Skeletal muscle tissue (tissue), 4 donors: Measurements from ENCODE around the gene GPX8. TPM values are rescaled to one million over a fixed set of nuclear protein-coding genes. Genes with fewer than 3 reads are reported as not detected.

Experiments
- H3K27ac ChIP-seq: one replicate; pipeline ENCODE4 v1.7.0; 2013; ENCODE audit warnings: mild to moderate bottlenecking, low read depth, low read length, inconsistent platforms
- H3K27me3 ChIP-seq, 3 donors: one replicate each; pipeline ENCODE4 v1.7.0; 2013; ENCODE audit warnings: low read length in 3 of 3; ENCODE audit not compliant: control insufficient read depth in 3 of 3, insufficient read depth in 3 of 3
- H3K36me3 ChIP-seq, 3 donors: one replicate each; pipeline ENCODE4 v1.7.0; 2013; ENCODE audit warnings: low read length in 3 of 3; ENCODE audit not compliant: control insufficient read depth in 3 of 3, insufficient read depth in 3 of 3
- H3K4me1 ChIP-seq, 3 donors: one replicate each; pipeline ENCODE4 v1.7.0; 2013; ENCODE audit warnings: low read length in 3 of 3, mild to moderate bottlenecking in 3 of 3; ENCODE audit not compliant: control insufficient read depth in 3 of 3, insufficient read depth in 3 of 3
- H3K4me3 ChIP-seq, 3 donors: one replicate each; pipeline ENCODE4 v1.7.0; 2013; ENCODE audit warnings: low read length in 3 of 3
- H3K9ac ChIP-seq, 3 donors: one replicate each; pipeline ENCODE4 v1.7.0; 2013; ENCODE audit warnings: low read length in 3 of 3, mild to moderate bottlenecking in 3 of 3, moderate library complexity in 2 of 3, low read depth in 1 of 3
- H3K9me3 ChIP-seq, 3 donors: one replicate each; pipeline ENCODE4 v1.7.0; 2013; ENCODE audit warnings: low read length in 3 of 3; ENCODE audit not compliant: control insufficient read depth in 3 of 3
- total RNA-seq: library from RNA; depleted of rRNA; stranded (reverse); fragments of >200 nt; gene quantifications from one replicate; pipeline ENCODE4 v1.2.3, GENCODE V29; 2014
- donor health status: Osteomylitis.

GPX8 gene
- total RNA-seq, 1 donor from 2014 or later, result 23.5 TPM

DNA sequence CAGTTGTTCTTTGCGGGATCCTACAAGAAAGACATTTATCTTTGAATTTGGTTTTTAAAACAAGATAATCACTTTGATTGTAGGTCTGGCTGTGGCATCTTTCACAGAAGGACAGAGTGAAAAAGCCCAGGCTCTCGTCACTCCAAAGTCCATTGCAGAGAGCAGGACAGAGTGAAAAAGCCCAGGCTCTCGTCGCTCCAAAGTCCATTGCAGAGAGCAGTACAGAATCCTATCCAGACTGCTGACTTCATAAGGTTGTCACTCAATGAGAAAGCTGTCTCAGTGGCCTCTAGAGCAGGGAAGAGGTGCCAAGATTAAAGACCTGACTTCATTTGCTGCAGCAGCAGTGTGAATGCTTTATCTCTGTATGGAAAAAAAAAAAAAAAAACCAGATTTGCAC is 16.3 kb upstream of the GPX8 start:
- Histone ChIP-seq H3K9ac (no peak overlapping the region), H3K9me3 (no peaks in the 10 kb centered on the region), H3K4me1 (no peaks in the 10 kb centered on the region), H3K36me3 (no peaks in the 10 kb centered on the region), H3K4me3 (no peak overlapping the region), H3K27ac (no peak overlapping the region), H3K27me3 (peaks cover 0 to 3% (median 0%) of the 10 kb centered on the region in 3 donors)

DNA sequence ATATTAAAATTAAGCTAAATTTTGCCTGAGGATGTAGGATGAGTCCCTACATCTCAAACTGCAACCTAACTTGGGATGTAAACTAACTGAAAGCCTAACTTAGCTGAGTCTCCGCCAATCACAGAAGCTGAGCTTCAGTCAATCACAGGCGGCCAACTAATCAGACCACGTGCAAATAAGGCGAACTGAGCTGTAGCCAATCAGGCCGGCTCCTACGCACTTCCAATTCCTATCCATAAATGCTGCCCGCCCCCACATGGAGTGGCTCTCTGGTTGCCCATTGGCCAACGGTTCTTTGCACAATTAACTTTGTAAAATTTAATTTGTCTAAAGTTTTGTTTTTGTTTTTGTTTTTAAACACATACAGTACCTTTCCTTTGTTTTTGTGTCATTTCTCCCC is 13.9 kb upstream of the GPX8 start:
- no peaks in the 10 kb centered on the region for H3K9me3 ChIP-seq
- no peaks in the 10 kb centered on the region for H3K4me1 ChIP-seq
- H3K27ac ChIP-seq, result no peak overlapping the region
- no peak overlapping the region for H3K9ac ChIP-seq
- H3K36me3 ChIP-seq, result no peaks in the 10 kb centered on the region
- H3K4me3 ChIP-seq, result no peak overlapping the region
- peaks cover 0 to 5% (median 3%) of the 10 kb centered on the region in 3 donors for H3K27me3 ChIP-seq

DNA sequence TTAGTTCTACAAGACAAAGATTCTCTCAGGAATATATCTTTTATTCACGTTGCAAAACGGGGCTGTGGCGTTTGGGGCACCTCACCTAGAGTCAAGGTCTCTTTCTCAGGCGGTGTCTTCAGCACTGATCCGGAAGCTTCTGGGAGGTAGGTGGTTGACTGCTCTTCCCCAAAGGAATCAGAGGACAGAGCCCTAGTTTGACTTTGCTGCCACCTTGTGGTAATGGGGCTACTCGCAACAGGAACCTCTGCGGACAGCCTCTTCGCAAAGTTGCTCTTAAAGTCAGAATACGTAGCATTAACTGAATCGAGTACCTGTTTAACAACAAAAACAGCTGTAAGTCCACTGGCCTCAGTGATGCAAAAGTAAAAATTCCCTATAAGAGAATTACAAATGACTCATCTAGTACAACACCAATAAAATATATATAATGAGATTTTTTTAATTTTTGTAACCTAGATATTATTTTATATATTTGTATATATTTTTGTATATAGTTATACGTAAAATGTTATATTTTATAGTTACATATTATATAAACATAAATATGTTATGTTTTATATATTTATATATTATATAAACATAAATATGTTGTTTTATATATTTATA is 13.3 kb upstream of the GPX8 start:
- Histone ChIP-seq H3K4me3 (no peak overlapping the region), H3K27me3 (peaks cover 0 to 5% (median 3%) of the 10 kb centered on the region in 3 donors), H3K36me3 (no peaks in the 10 kb centered on the region), H3K27ac (no peak overlapping the region), H3K9me3 (no peaks in the 10 kb centered on the region), H3K4me1 (no peaks in the 10 kb centered on the region), H3K9ac (no peak overlapping the region)

DNA sequence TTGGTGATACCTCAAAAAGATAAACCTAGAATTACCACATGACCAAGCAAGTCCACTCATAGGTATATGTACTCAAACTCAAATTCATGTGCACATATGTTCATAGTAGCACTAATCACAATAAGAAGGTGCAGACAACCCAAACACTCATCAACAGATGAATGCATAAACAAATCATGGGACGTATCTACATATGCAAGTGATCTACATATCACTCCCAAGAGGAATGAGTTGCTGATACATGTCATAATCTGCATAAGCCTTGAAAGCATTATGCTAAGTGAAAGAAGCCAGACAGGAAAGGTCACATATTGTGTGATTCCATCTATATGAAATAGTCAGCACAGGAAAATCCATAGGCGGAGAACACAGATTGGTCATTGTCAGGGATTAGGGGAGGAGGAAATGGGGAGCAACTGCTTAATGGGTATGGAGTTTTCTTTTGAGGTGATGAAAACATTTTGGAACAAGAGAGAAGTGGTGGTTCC is 10.6 kb upstream of the GPX8 start:
- H3K27ac ChIP-seq, result no peak overlapping the region
- no peaks in the 10 kb centered on the region for H3K36me3 ChIP-seq
- H3K27me3 ChIP-seq, result peaks cover 0 to 8% (median 8%) of the 10 kb centered on the region in 3 donors
- no peaks in the 10 kb centered on the region for H3K4me1 ChIP-seq
- H3K9ac ChIP-seq, result no peak overlapping the region
- no peaks in the 10 kb centered on the region for H3K9me3 ChIP-seq
- no peak overlapping the region for H3K4me3 ChIP-seq

DNA sequence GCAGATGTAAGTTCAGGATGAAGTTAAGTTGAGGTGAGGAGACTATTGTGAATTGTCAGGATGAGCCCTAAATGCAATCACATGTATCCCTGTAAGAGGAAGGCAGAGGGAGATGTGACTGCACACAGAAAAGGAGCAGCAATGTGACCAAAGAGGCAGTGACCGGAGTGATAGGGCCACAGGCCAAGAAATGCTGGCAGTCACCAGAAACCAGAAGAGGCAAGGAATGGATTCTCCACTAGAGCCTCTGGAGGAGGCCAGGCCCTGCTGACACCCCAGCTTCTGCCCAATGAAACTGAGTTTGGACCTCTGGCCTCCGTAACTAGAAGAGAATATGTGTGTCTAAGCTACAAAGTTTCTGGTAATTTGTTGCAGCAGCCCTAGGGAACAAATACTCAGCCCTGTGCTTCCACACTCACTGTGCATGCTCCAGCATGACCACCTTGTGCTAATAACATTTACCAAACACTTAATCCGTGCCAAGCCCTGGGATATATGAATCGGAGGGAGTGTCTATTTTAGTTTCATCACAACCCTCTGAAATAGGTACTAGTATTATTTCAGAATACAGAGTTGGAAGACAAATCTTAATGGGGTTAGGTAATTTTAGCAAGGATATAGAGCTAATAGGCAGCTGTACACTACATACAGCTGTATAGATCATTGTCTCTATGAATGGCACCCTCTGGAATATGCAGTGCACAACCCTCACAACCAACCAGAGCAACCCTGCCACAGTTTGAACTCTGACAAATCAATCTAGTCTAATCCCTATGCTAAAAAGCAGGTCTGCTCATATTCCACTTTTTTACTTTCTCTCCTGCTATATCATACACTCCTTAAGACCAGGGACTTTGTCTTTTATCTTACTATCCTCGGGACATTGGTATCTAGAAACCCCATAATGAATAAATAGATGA is 7.8 kb upstream of the GPX8 start:
- no peaks in the 10 kb centered on the region for H3K9me3 ChIP-seq
- H3K9ac ChIP-seq, result no peak overlapping the region
- no peaks in the 10 kb centered on the region for H3K4me1 ChIP-seq
- no peak overlapping the region for H3K27ac ChIP-seq
- H3K27me3 ChIP-seq, result peaks cover 0 to 13% (median 12%) of the 10 kb centered on the region in 3 donors
- no peaks in the 10 kb centered on the region for H3K36me3 ChIP-seq
- H3K4me3 ChIP-seq, result no peak overlapping the region

DNA sequence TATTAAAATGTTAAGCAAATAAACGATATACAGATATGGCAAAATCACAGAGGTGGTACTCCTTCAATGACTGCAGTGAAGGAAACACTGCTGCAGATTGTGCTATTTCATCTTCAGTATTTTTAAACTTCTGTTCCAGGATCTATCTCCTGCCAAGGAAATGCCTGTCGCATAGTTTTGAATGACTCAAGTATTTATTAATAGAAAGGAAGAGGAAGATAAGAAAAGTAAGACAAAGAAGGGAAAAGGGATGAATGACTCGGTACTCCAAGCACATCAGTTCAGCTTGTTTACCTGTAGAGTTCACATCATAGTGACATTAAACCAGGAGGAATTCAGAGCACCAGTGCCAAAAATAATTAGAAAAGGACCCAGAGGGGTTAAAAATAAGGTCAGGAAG is 5.1 kb upstream of the GPX8 start:
- no peak overlapping the region for H3K27ac ChIP-seq
- H3K9ac ChIP-seq, result no peak overlapping the region
- H3K4me1 ChIP-seq, result no peaks in the 10 kb centered on the region

DNA sequence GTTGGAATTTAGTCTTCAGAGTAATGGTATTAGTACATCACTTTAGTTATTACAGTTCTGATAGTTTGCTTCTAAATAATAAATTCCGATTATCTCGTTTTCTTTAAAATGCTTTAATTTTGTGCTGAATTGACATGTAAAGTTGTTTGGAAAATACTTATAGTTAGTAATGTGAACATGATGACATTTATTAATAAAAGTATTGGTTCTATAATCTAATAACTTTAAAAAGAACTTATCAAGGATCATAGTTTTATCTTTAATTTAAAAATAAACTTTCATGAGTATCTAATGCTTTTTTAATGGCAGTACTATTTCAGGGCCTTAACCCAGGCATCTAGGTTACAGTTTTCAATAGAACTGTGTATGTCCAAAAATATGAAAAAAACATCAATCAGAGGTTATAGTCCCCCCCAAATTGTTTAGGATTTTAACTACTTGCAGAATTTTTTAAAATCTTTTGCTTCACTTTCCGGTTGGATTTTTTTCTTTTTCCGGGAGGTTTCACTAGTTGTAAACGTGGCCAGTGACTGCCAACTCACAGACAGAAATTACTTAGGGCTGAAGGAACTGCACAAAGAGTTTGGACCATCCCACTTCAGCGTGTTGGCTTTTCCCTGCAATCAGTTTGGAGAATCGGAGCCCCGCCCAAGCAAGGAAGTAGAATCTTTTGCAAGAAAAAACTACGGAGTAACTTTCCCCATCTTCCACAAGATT is 680 bp downstream of the GPX8 start:
- peaks cover 3 to 16% (median 5%) of the 10 kb centered on the region in 3 donors for H3K27me3 ChIP-seq
- no peak overlapping the region for H3K27ac ChIP-seq
- H3K9ac ChIP-seq, result peak overlapping the region in 1 of 3 donors; percentile 10
- no peaks in the 10 kb centered on the region for H3K4me1 ChIP-seq
- peak overlapping the region; percentile 36 to 83 (median 47) for H3K4me3 ChIP-seq
- H3K9me3 ChIP-seq, result no peaks in the 10 kb centered on the region
- H3K36me3 ChIP-seq, result no peaks in the 10 kb centered on the region

More for the DNA sequence above, 5.1 kb upstream of the GPX8 start:
- peaks cover 0 to 19% (median 7%) of the 10 kb centered on the region in 3 donors for H3K27me3 ChIP-seq
- H3K4me3 ChIP-seq, result no peak overlapping the region
- no peaks in the 10 kb centered on the region for H3K36me3 ChIP-seq
- H3K9me3 ChIP-seq, result no peaks in the 10 kb centered on the region

DNA sequence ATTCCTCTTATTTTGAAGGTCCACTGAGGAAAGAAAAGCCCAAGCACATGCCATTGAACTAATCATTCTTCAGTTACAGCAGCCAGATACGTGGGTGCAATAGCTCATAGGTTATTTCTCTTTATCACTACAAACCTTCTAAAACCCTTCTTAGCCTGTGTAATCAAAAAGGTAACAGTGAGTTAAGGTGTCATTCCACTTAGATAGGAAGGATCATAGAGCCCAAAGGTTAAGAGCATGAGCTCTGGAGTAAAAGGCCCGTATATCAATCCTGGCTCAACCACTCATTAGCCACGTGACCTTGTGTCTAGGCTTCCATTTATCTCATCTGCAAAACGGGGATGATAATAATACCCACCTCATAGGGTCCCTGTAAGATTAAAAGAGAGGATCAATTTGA is 2.7 kb downstream of the GPX8 start:
- Histone ChIP-seq H3K27me3 (peaks cover 3 to 22% (median 11%) of the 10 kb centered on the region in 3 donors), H3K27ac (no peak overlapping the region), H3K4me1 (no peaks in the 10 kb centered on the region), H3K36me3 (no peaks in the 10 kb centered on the region), H3K4me3 (no peak overlapping the region), H3K9me3 (no peaks in the 10 kb centered on the region), H3K9ac (no peak overlapping the region)

DNA sequence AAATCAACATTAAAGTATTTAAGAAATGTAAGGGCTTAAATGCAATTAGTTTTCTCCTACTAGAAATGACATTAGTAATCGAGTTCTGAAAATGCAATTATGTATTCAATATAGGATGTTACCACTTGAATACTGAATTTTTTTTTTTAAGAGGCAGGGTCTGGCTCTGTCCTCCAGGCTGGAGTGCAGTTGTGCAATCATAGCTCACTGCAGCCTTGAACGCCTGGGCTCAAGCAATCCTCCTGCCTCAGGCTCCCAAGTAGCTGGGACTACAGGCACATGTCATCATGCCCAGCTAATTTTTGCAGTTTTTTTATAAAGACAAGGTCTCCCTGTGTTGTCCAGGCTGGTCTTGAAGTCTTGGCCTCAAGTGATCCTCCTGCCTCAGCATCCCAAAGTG is 11.5 kb downstream of the GPX8 start:
- Histone ChIP-seq H3K4me1 (peaks cover 17 to 23% (median 23%) of the 10 kb centered on the region in 3 donors), H3K4me3 (no peak overlapping the region), H3K27me3 (peaks cover 22 to 35% (median 34%) of the 10 kb centered on the region in 3 donors)

More for the DNA sequence above, 11.5 kb downstream of the GPX8 start:
- Histone ChIP-seq H3K9ac (no peak overlapping the region), H3K9me3 (no peaks in the 10 kb centered on the region), H3K36me3 (no peaks in the 10 kb centered on the region), H3K27ac (no peak overlapping the region)
